22Rv1 (cell line): ENCODE data around the gene MT1F.

ENCODE experiments used
- CTCF ChIP-seq: fragments of 450-650 bp; IDR thresholded peaks from 2 replicates; pipeline ENCODE4 v1.5.1; 2017; ENCODE audit warnings: mild to moderate bottlenecking
- ZFX ChIP-seq: fragments of 450-650 bp; IDR thresholded peaks from 2 replicates; pipeline ENCODE4 v1.6.1; 2017; ENCODE audit warnings: antibody characterized with exemption, borderline replicate concordance

- no peak for TF ChIP-seq CTCF
- no peak for TF ChIP-seq ZFX
These were observed 4.5 kb upstream of the MT1F start for GRCh38 chr16:56653218-56653617.
